IMR-90 (cell line): ENCODE measurements around the gene CDK17. TPM values are rescaled to one million over a fixed set of nuclear protein-coding genes. Genes with fewer than 3 reads are reported as not detected.

ENCODE experiments used
- ATAC-seq: fragments of 200-7000 bp; cut with Tn5 transposase; 2 replicates; pipeline ENCODE4 v1.9.1; 2020; ENCODE audit warnings: low read depth, mild to moderate bottlenecking, moderate library complexity
- BruUV-seq: library from RNA; stranded (reverse); fragments of 400-500 nt; replicated peaks from 2 replicates; lab custom pipeline; 2021; lab: Mats Ljungman, UMichigan
- CTCF ChIA-PET: fragments of 300-600 bp; formaldehyde crosslinking; extraction: SDS; loops from one replicate; lab custom pipeline; 2021; ENCODE audit warnings: antibody characterized with exemption; lab: Yijun Ruan, JAX
- POLR2A ChIA-PET: fragments of 300-600 bp; sonication (Branson Sonifier 250); formaldehyde crosslinking; loops from one replicate; lab custom pipeline; 2022; ENCODE audit warnings: antibody characterized with exemption; ENCODE audit not compliant: unreplicated experiment; lab: Charles Lee
- DNase-seq: peaks from one replicate; pipeline ENCODE4 v3.0.0; 2013
- H2AFZ ChIP-seq: replicated peaks from 2 replicates; pipeline ENCODE3; 2013; ENCODE audit warnings: low read length, mild to moderate bottlenecking; ENCODE audit not compliant: poor library complexity
- H2AK5ac ChIP-seq: 2 replicates; pipeline ENCODE4 v1.6.1; 2013; ENCODE audit warnings: low read depth, low read length, inconsistent platforms
- H2AK9ac ChIP-seq: replicated peaks from 2 replicates; pipeline ENCODE3; 2013; ENCODE audit warnings: mild to moderate bottlenecking, low read depth, low read length, moderate library complexity; ENCODE audit not compliant: poor library complexity
- H2BK120ac ChIP-seq: 2 replicates; pipeline ENCODE4 v1.6.1; 2013; ENCODE audit warnings: low read depth, low read length, inconsistent platforms
- H2BK15ac ChIP-seq: 3 replicates; pipeline ENCODE4 v1.6.1; 2013; ENCODE audit warnings: low read depth, low read length, inconsistent platforms
- H2BK20ac ChIP-seq: 2 replicates; pipeline ENCODE4 v1.6.1; 2013; ENCODE audit warnings: low read depth, mild to moderate bottlenecking, inconsistent platforms, low read length, moderate library complexity
- H2BK5ac ChIP-seq: 2 replicates; pipeline ENCODE4 v1.6.1; 2013; ENCODE audit warnings: mild to moderate bottlenecking, low read depth, low read length, inconsistent platforms; ENCODE audit not compliant: poor library complexity, severe bottlenecking
- H3K14ac ChIP-seq: replicated peaks from 2 replicates; pipeline ENCODE4 v1.6.1; 2013; ENCODE audit warnings: low read depth, low read length, inconsistent platforms
- H3K18ac ChIP-seq: 2 replicates; pipeline ENCODE4 v1.6.1; 2013; ENCODE audit warnings: low read depth, low read length, control low read depth
- H3K23ac ChIP-seq: 2 replicates; pipeline ENCODE4 v1.6.1; 2013; ENCODE audit warnings: low read depth, low read length, inconsistent platforms
- H3K27ac ChIP-seq: 2 replicates; pipeline ENCODE4 v1.5.1; 2013; ENCODE audit warnings: mild to moderate bottlenecking, control low read depth, low read length; ENCODE audit not compliant: insufficient read depth
- H3K27me3 ChIP-seq: 2 replicates; pipeline ENCODE4 v1.6.1; 2013; ENCODE audit warnings: low read length; ENCODE audit not compliant: control insufficient read depth, insufficient read depth
- H3K36me3 ChIP-seq: 2 replicates; pipeline ENCODE4 v1.6.1; 2013; ENCODE audit warnings: low read length, mixed read lengths; ENCODE audit not compliant: control insufficient read depth, insufficient read depth
- H3K4ac ChIP-seq: 2 replicates; pipeline ENCODE4 v1.6.1; 2013; ENCODE audit warnings: low read depth, low read length, inconsistent platforms
- H3K4me1 ChIP-seq: 2 replicates; pipeline ENCODE4 v1.6.1; 2013; ENCODE audit warnings: low read length, mixed read lengths; ENCODE audit not compliant: control insufficient read depth, insufficient read depth
- H3K4me2 ChIP-seq: 2 replicates; pipeline ENCODE4 v1.6.1; 2013; ENCODE audit warnings: low read depth, mild to moderate bottlenecking, control low read depth, low read length, moderate library complexity
- H3K4me3 ChIP-seq: 2 replicates; pipeline ENCODE4 v1.5.1; 2013; ENCODE audit warnings: low read depth, mild to moderate bottlenecking, control low read depth, low read length, moderate library complexity; ENCODE audit not compliant: insufficient read depth
- H3K56ac ChIP-seq: 2 replicates; pipeline ENCODE4 v1.6.1; 2013; ENCODE audit warnings: low read length, inconsistent platforms; ENCODE audit not compliant: insufficient read depth; ENCODE audit errors: extremely low read depth
- H3K79me1 ChIP-seq, 2 experiments: 2 replicates each; pipeline ENCODE4 v1.6.1; 2013; ENCODE audit warnings: low read length in 2 of 2, inconsistent platforms in 1 of 2, low read depth in 1 of 2
- H3K9ac ChIP-seq: 2 replicates; pipeline ENCODE4 v1.6.1; 2013; ENCODE audit warnings: low read depth, low read length, control low read depth
- H3K9me1 ChIP-seq: 2 replicates; pipeline ENCODE4 v1.6.1; 2013; ENCODE audit warnings: low read length, inconsistent platforms; ENCODE audit not compliant: insufficient read depth
- H3K9me3 ChIP-seq: 2 replicates; pipeline ENCODE4 v1.6.1; 2013; ENCODE audit warnings: low read length; ENCODE audit not compliant: control insufficient read depth, insufficient read depth
- H4K20me1 ChIP-seq: 2 replicates; pipeline ENCODE4 v1.6.1; 2013; ENCODE audit warnings: low read length, inconsistent platforms; ENCODE audit not compliant: insufficient read depth
- H4K5ac ChIP-seq: 2 replicates; pipeline ENCODE4 v1.6.1; 2013; ENCODE audit warnings: mild to moderate bottlenecking, low read depth, low read length, control low read depth
- H4K8ac ChIP-seq, 2 experiments: 2 replicates each; pipeline ENCODE4 v1.6.1; 2013; ENCODE audit warnings: low read depth in 2 of 2, low read length in 2 of 2, control low read depth in 1 of 2, inconsistent platforms in 1 of 2
- H4K91ac ChIP-seq: 2 replicates; pipeline ENCODE4 v1.6.1; 2013; ENCODE audit warnings: low read depth, low read length, inconsistent platforms; ENCODE audit not compliant: insufficient read depth
- BHLHE40 ChIP-seq: fragments of 150-350 bp; IDR thresholded peaks from 2 replicates; pipeline ENCODE4 v1.6.1; 2016; ENCODE audit warnings: mild to moderate bottlenecking, low read depth, low read length
- CEBPB ChIP-seq: IDR thresholded peaks from 2 replicates; pipeline ENCODE4 v1.6.1; 2012; ENCODE audit warnings: low read depth, low read length, improper control_type of control experiment
- CHD1 ChIP-seq: IDR thresholded peaks from 2 replicates; pipeline ENCODE4 v1.6.1; 2012; ENCODE audit warnings: low read depth, low read length, improper control_type of control experiment
- CTCF ChIP-seq: conservative IDR thresholded peaks from 2 replicates; pipeline ENCODE4 v1.5.1; 2012; ENCODE audit warnings: mild to moderate bottlenecking, low read depth, low read length, improper control_type of control experiment
- ELK1 ChIP-seq: fragments of 150-350 bp; IDR thresholded peaks from 2 replicates; pipeline ENCODE4 v1.6.1; 2016; ENCODE audit warnings: low read depth, mild to moderate bottlenecking, low read length, moderate library complexity, borderline replicate concordance
- FOS ChIP-seq: fragments of 150-350 bp; IDR thresholded peaks from 2 replicates; pipeline ENCODE4 v1.6.1; 2016; ENCODE audit warnings: low read depth, low read length
- MAFK ChIP-seq: IDR thresholded peaks from 2 replicates; pipeline ENCODE4 v1.6.1; 2012; ENCODE audit warnings: low read depth, low read length, improper control_type of control experiment
- MAZ ChIP-seq: IDR thresholded peaks from 2 replicates; pipeline ENCODE4 v1.6.1; 2012; ENCODE audit warnings: low read depth, mild to moderate bottlenecking, low read length, improper control_type of control experiment, moderate library complexity, borderline replicate concordance
- MXI1 ChIP-seq: IDR thresholded peaks from 2 replicates; pipeline ENCODE4 v1.6.1; 2012; ENCODE audit warnings: low read depth, mild to moderate bottlenecking, low read length, moderate library complexity, borderline replicate concordance
- NFE2L2 ChIP-seq: fragments of 150-350 bp; IDR thresholded peaks from 2 replicates; pipeline ENCODE4 v1.6.1; 2016; ENCODE audit warnings: low read depth, mild to moderate bottlenecking, low read length
- POLR2A ChIP-seq: IDR thresholded peaks from 2 replicates; pipeline ENCODE4 v1.6.1; 2012; ENCODE audit warnings: mild to moderate bottlenecking, low read depth, low read length
- RAD21 ChIP-seq: IDR thresholded peaks from 2 replicates; pipeline ENCODE4 v1.6.1; 2012; ENCODE audit warnings: low read length, improper control_type of control experiment
- RCOR1 ChIP-seq: IDR thresholded peaks from 2 replicates; pipeline ENCODE4 v1.6.1; 2012; ENCODE audit warnings: mild to moderate bottlenecking, low read length, improper control_type of control experiment; ENCODE audit not compliant: insufficient replicate concordance
- RFX5 ChIP-seq: IDR thresholded peaks from 2 replicates; pipeline ENCODE4 v1.8.0; 2012; ENCODE audit warnings: low read depth, mild to moderate bottlenecking, low read length, moderate library complexity
- SMC3 ChIP-seq: fragments of 150-350 bp; IDR thresholded peaks from 2 replicates; pipeline ENCODE4 v1.6.1; 2016; ENCODE audit warnings: low read depth, mild to moderate bottlenecking, antibody characterized with exemption, low read length, moderate library complexity
- USF2 ChIP-seq: fragments of 150-350 bp; IDR thresholded peaks from 2 replicates; pipeline ENCODE4 v1.6.1; 2017; ENCODE audit warnings: mild to moderate bottlenecking, antibody characterized with exemption, low read length, low read depth
- dilution Hi-C: fragments of 300-500 bp; cut with HindIII; formaldehyde crosslinking; loops from one replicate; pipeline ENCODE4 v1.14.3; 2018; ENCODE audit warnings: low sequenced_read_pairs; ENCODE audit not compliant: unreplicated experiment
- in situ Hi-C: fragments of 300-500 bp; cut with MboI; formaldehyde crosslinking; loops from 3 replicates; pipeline ENCODE4 v1.14.3; 2019; ENCODE audit warnings: low sequenced_read_pairs, inconsistent platforms, mixed read lengths
- intact Hi-C: fragments of 100-400 bp; cut with micrococcal nuclease; formaldehyde crosslinking; loops from 2 replicates; pipeline ENCODE4 v1.10.0; 2022
- polyA plus RNA-seq, 3 experiments: library from polyadenylated mRNA; depleted of rRNA; stranded (reverse); fragments of >200 nt; gene quantifications; 2 replicates each; pipeline ENCODE4 v1.2.3, GENCODE V29; 2012; ENCODE audit warnings: low replicate concordance in 1 of 3
- total RNA-seq: library from RNA; depleted of rRNA; stranded (reverse); fragments of >200 nt; gene quantifications from 2 replicates; pipeline ENCODE4 v1.2.3, GENCODE V29; 2012

The CDK17 gene
- total and polyA plus RNA-seq, 2 of the 4 experiments (the other 2 are of a cell fraction): 14.5 to 50.2 TPM

- Histone ChIP-seq H3K56ac (no peak overlapping the region), H3K36me3 (no peaks in the 10 kb centered on the region; the same call in 1 of the 2 replicates), H3K9me1 (peaks cover 2% of the 10 kb centered on the region; the same call in 1 of the 2 replicates), H4K91ac (no peak overlapping the region), H2AK5ac (no peak overlapping the region), H2BK15ac (no peak overlapping the region), H3K4ac (no peak overlapping the region), H3K4me2 (no peak overlapping the region), H4K5ac (no peak overlapping the region), H2BK20ac (no peak overlapping the region), H3K4me1 (no peaks in the 10 kb centered on the region), H3K9ac (no peak overlapping the region), H2BK5ac (no peak overlapping the region), H2AFZ (no peak overlapping the region), H3K4me3 (no peak overlapping the region), H3K14ac (no peak overlapping the region), H3K18ac (no peak overlapping the region), H2AK9ac (no peak overlapping the region), H3K27ac (no peak overlapping the region), H4K20me1 (peaks cover 73% of the 10 kb centered on the region), H2BK120ac (no peak overlapping the region), H4K8ac (no peak overlapping the region), H3K9me3 (no peaks in the 10 kb centered on the region), H3K79me1 (peaks cover 8 to 54% of the 10 kb centered on the region in 2 experiments), H3K23ac (no peak overlapping the region), H3K27me3 (no peaks in the 10 kb centered on the region)
- ChIA-PET POLR2A (no interaction called here), CTCF (no interaction called here)
- DNase-seq (no peak), ATAC-seq (no peak)
- in situ Hi-C loops: no loop called here
- dilution Hi-C loops: no loop called here
- no TSS peak for BruUV-seq
- TF ChIP-seq MXI1: no peak
- no peak for TF ChIP-seq NFE2L2
- no peak for TF ChIP-seq SMC3
- no peak for TF ChIP-seq BHLHE40
- TF ChIP-seq POLR2A: no peak
- no peak for TF ChIP-seq FOS
- no peak for TF ChIP-seq CTCF
- no peak for TF ChIP-seq CHD1
- TF ChIP-seq RAD21: no peak
- no peak for TF ChIP-seq CEBPB
- TF ChIP-seq ELK1: no peak
- no peak for TF ChIP-seq USF2
- no peak for TF ChIP-seq MAFK
- no peak for TF ChIP-seq MAZ
- TF ChIP-seq RCOR1: no peak
- no peak for TF ChIP-seq RFX5
- intact Hi-C loops: no loop called here
Observed at GRCh38 chr12:96376865-96377264, 23.4 kb downstream of the CDK17 start.
